Tibial nerve (tissue), 3 donors: ENCODE data around the gene PIK3C2B.

Source experiments
- POLR2A ChIP-seq, 2 donors: fragments of 450-650 bp; IDR thresholded peaks; one replicate each; pipeline ENCODE4 v1.6.1; 2017; ENCODE audit warnings: antibody characterized with exemption in 2 of 2, mild to moderate bottlenecking in 2 of 2, moderate library complexity in 2 of 2
- TF ChIP-seq, protein P1 (sequence below), 5 experiments: fragments of 200-600 bp in 3 of 5; fragments of 450-650 bp in 2 of 5; sonication (generic) in 3 of 5; IDR thresholded peaks; one replicate each; pipeline ENCODE4 v1.5.1; 2016 to 2019; ENCODE audit warnings: antibody characterized with exemption in 5 of 5, mild to moderate bottlenecking in 3 of 5, moderate library complexity in 2 of 5

DNA sequence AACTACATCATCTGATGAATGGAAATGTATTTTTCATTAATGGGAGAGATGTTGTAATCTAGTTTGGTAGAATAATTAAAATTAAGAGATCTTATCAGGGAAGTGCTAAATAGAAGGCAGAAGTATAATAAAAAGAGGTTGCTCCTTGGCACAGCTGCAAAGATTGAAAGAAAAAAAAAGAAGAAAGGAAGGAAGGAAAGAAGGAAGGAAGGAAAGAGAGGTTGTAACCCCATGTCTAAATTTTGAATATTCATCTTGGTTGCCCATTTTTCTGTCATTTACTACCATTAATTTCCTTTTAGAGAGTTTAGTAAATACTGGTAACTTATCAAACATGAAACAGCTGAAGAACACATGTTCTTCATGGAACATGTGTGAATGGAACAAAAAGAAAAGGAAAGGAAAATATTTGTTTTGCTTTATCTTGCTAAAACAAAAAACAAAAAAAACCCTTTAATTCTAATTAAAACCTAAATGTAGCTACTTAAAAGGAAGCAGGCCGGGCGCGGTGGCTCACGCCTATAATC, 11.1 kb upstream of the PIK3C2B start:
- TF ChIP-seq POLR2A (IDR thresholded peaks at IDR 0.05) = no peak
- TF ChIP-seq, protein P1, sequence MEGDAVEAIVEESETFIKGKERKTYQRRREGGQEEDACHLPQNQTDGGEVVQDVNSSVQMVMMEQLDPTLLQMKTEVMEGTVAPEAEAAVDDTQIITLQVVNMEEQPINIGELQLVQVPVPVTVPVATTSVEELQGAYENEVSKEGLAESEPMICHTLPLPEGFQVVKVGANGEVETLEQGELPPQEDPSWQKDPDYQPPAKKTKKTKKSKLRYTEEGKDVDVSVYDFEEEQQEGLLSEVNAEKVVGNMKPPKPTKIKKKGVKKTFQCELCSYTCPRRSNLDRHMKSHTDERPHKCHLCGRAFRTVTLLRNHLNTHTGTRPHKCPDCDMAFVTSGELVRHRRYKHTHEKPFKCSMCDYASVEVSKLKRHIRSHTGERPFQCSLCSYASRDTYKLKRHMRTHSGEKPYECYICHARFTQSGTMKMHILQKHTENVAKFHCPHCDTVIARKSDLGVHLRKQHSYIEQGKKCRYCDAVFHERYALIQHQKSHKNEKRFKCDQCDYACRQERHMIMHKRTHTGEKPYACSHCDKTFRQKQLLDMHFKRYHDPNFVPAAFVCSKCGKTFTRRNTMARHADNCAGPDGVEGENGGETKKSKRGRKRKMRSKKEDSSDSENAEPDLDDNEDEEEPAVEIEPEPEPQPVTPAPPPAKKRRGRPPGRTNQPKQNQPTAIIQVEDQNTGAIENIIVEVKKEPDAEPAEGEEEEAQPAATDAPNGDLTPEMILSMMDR (IDR thresholded peaks at IDR 0.05) = no peak
